A549 (cell line): Measurements from ENCODE around the gene MORC3.
"Not testable (repeated sequence)": the region's sequence is repeated elsewhere in the genome, so short reads cannot be mapped to it uniquely, and the experiment has no call there.

Experiments
- CBX8 ChIP-seq: fragments of 200-600 bp; sonication (generic); IDR thresholded peaks from 2 replicates; pipeline ENCODE4 v1.6.1; 2016
- EP300 ChIP-seq, 2 experiments: fragments of >200 bp; sonication (Bioruptor Twin); formaldehyde crosslinking; IDR thresholded peaks; 2 replicates in 1 of 2; 3 replicates in 1 of 2; pipeline ENCODE4 v1.6.1; 2016 to 2017
- ESRRA ChIP-seq: fragments of 150-350 bp; IDR thresholded peaks from 2 replicates; pipeline ENCODE4 v1.6.1; 2014; ENCODE audit warnings: mild to moderate bottlenecking, low read length, borderline replicate concordance
- KDM1A ChIP-seq: fragments of 200-600 bp; sonication (generic); IDR thresholded peaks from 2 replicates; pipeline ENCODE4 v1.6.1; 2016; ENCODE audit warnings: low read depth, mild to moderate bottlenecking
- KDM5A ChIP-seq: fragments of 200-600 bp; sonication (generic); IDR thresholded peaks from 2 replicates; pipeline ENCODE4 v1.6.1; 2016; ENCODE audit warnings: antibody characterized with exemption, mild to moderate bottlenecking
- POLR2A ChIP-seq: IDR thresholded peaks from 2 replicates; pipeline ENCODE4 v1.6.1; 2012; ENCODE audit warnings: mild to moderate bottlenecking, low read length
- TF ChIP-seq, protein P1 (sequence below): fragments of >200 bp; sonication (Bioruptor Twin); formaldehyde crosslinking; IDR thresholded peaks from 3 replicates; pipeline ENCODE4 v1.5.1; 2016

DNA sequence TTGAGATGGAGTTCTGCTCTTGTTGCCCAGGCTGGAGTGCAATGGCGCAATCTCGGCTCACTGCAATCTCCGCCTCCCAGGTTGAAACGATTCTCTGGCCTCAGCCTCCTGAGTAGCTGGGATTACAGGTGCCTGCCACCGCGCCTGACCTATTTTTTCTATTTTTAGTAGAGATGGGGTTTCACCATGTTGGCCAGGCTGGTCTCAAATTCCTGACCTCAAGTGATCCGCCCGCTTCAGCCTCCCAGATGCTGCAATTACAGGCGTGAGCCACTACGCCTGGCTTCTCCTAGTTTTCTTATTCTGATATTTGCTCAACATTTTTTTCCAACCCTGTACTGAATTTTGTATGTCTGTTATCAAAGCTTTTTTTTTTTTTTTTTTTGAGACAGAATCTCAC lies 62.7 kb downstream of the MORC3 start:
- TF ChIP-seq ESRRA; EP300 (IDR thresholded peaks at IDR 0.05); CBX8; KDM1A; POLR2A; KDM5A: not testable (repeated sequence)
- TF ChIP-seq, protein P1, sequence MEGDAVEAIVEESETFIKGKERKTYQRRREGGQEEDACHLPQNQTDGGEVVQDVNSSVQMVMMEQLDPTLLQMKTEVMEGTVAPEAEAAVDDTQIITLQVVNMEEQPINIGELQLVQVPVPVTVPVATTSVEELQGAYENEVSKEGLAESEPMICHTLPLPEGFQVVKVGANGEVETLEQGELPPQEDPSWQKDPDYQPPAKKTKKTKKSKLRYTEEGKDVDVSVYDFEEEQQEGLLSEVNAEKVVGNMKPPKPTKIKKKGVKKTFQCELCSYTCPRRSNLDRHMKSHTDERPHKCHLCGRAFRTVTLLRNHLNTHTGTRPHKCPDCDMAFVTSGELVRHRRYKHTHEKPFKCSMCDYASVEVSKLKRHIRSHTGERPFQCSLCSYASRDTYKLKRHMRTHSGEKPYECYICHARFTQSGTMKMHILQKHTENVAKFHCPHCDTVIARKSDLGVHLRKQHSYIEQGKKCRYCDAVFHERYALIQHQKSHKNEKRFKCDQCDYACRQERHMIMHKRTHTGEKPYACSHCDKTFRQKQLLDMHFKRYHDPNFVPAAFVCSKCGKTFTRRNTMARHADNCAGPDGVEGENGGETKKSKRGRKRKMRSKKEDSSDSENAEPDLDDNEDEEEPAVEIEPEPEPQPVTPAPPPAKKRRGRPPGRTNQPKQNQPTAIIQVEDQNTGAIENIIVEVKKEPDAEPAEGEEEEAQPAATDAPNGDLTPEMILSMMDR: not testable (repeated sequence)
